BLaER1 (cell line): Measurements from ENCODE around the gene FMN2.

Experiments
- H3K27ac ChIP-seq: shearing (Covaris generic); formaldehyde crosslinking; 2 replicates; pipeline ENCODE4 v1.8.1; 2022
- H3K27me3 ChIP-seq: shearing (Covaris generic); formaldehyde crosslinking; 2 replicates; pipeline ENCODE4 v1.8.1; 2022
- H3K36me3 ChIP-seq: shearing (Covaris generic); formaldehyde crosslinking; 2 replicates; pipeline ENCODE4 v1.8.1; 2022
- H3K4me1 ChIP-seq: shearing (Covaris generic); formaldehyde crosslinking; 2 replicates; pipeline ENCODE4 v1.8.1; 2022
- H3K4me2 ChIP-seq: shearing (Covaris generic); formaldehyde crosslinking; 2 replicates; pipeline ENCODE4 v1.8.1; 2022
- H3K4me3 ChIP-seq: shearing (Covaris generic); formaldehyde crosslinking; 2 replicates; pipeline ENCODE4 v1.8.1; 2022
- H3K9ac ChIP-seq: shearing (Covaris generic); formaldehyde crosslinking; 2 replicates; pipeline ENCODE4 v1.8.1; 2022
- H3K9me3 ChIP-seq: shearing (Covaris generic); formaldehyde crosslinking; 2 replicates; pipeline ENCODE4 v1.8.1; 2022
- H4K20me1 ChIP-seq: shearing (Covaris generic); formaldehyde crosslinking; 2 replicates; pipeline ENCODE4 v1.8.1; 2022
- Cebpa-rat ChIP-seq: shearing (Covaris generic); IDR thresholded peaks from 2 replicates; pipeline ENCODE4 v1.8.1; 2022

The FMN2 gene

GRCh38 chr1:240094041-240094722 is 2.5 kb downstream of the FMN2 start:
- Histone ChIP-seq H3K9me3 (peaks cover 19% of the 10 kb centered on the region), H3K27me3 (no peaks in the 10 kb centered on the region), H3K36me3 (no peaks in the 10 kb centered on the region), H3K4me2 (no peak overlapping the region), H3K9ac (no peak overlapping the region), H3K4me3 (no peak overlapping the region), H3K4me1 (no peaks in the 10 kb centered on the region; the same call in 1 of the 2 replicates), H4K20me1 (no peaks in the 10 kb centered on the region), H3K27ac (no peak overlapping the region)
- TF ChIP-seq Cebpa-rat, result no peak

GRCh38 chr1:240096974-240097373 is 5.3 kb downstream of the FMN2 start:
- Histone ChIP-seq H3K27ac (no peak overlapping the region), H3K36me3 (no peaks in the 10 kb centered on the region), H3K4me3 (no peak overlapping the region), H3K4me2 (no peak overlapping the region), H3K27me3 (no peaks in the 10 kb centered on the region), H3K9me3 (peaks cover 15% of the 10 kb centered on the region), H3K9ac (no peak overlapping the region), H4K20me1 (no peaks in the 10 kb centered on the region), H3K4me1 (no peaks in the 10 kb centered on the region; the same call in 1 of the 2 replicates)
- no peak for TF ChIP-seq Cebpa-rat

GRCh38 chr1:240098534-240098933 is 6.9 kb downstream of the FMN2 start:
- TF ChIP-seq Cebpa-rat, result no peak
- H3K36me3 ChIP-seq, result no peaks in the 10 kb centered on the region
- H3K4me3 ChIP-seq, result no peak overlapping the region
- H3K27me3 ChIP-seq, result no peaks in the 10 kb centered on the region
- no peaks in the 10 kb centered on the region for H4K20me1 ChIP-seq
- no peak overlapping the region for H3K9ac ChIP-seq
- no peak overlapping the region for H3K27ac ChIP-seq
- no peaks in the 10 kb centered on the region; the same call in 1 of the 2 replicates for H3K4me1 ChIP-seq
- H3K4me2 ChIP-seq, result no peak overlapping the region
- H3K9me3 ChIP-seq, result peaks cover under 1% of the 10 kb centered on the region; the same call in 1 of the 2 replicates

- no peak for TF ChIP-seq Cebpa-rat
- H3K4me1 ChIP-seq, result no peaks in the 10 kb centered on the region; the same call in 1 of the 2 replicates
- H3K27ac ChIP-seq, result no peak overlapping the region
- no peaks in the 10 kb centered on the region for H4K20me1 ChIP-seq
- H3K4me3 ChIP-seq, result no peak overlapping the region
- no peaks in the 10 kb centered on the region for H3K36me3 ChIP-seq
- no peak overlapping the region for H3K4me2 ChIP-seq
- no peak overlapping the region for H3K9ac ChIP-seq
- no peaks in the 10 kb centered on the region for H3K27me3 ChIP-seq
- H3K9me3 ChIP-seq, result no peaks in the 10 kb centered on the region
Measured at GRCh38 chr1:240099329-240099728, 7.6 kb downstream of the FMN2 start.

GRCh38 chr1:240099748-240100147 is 8.1 kb downstream of the FMN2 start:
- H3K4me3 ChIP-seq, result no peak overlapping the region
- no peak overlapping the region for H3K27ac ChIP-seq
- no peaks in the 10 kb centered on the region for H4K20me1 ChIP-seq
- no peak for TF ChIP-seq Cebpa-rat
- H3K9me3 ChIP-seq, result no peaks in the 10 kb centered on the region
- no peaks in the 10 kb centered on the region for H3K36me3 ChIP-seq
- H3K4me2 ChIP-seq, result no peak overlapping the region
- H3K27me3 ChIP-seq, result no peaks in the 10 kb centered on the region
- H3K4me1 ChIP-seq, result no peaks in the 10 kb centered on the region; the same call in 1 of the 2 replicates
- no peak overlapping the region for H3K9ac ChIP-seq

GRCh38 chr1:240100371-240100934 is 8.8 kb downstream of the FMN2 start:
- no peak overlapping the region for H3K4me2 ChIP-seq
- no peaks in the 10 kb centered on the region for H4K20me1 ChIP-seq
- H3K27ac ChIP-seq, result no peak overlapping the region
- no peak for TF ChIP-seq Cebpa-rat
- no peaks in the 10 kb centered on the region; the same call in 1 of the 2 replicates for H3K4me1 ChIP-seq
- H3K27me3 ChIP-seq, result no peaks in the 10 kb centered on the region
- no peaks in the 10 kb centered on the region for H3K9me3 ChIP-seq
- no peak overlapping the region for H3K9ac ChIP-seq
- no peaks in the 10 kb centered on the region for H3K36me3 ChIP-seq
- H3K4me3 ChIP-seq, result no peak overlapping the region

GRCh38 chr1:240101306-240101705 is 9.6 kb downstream of the FMN2 start:
- Histone ChIP-seq H3K9me3 (no peaks in the 10 kb centered on the region), H4K20me1 (no peaks in the 10 kb centered on the region), H3K36me3 (no peaks in the 10 kb centered on the region), H3K4me1 (no peaks in the 10 kb centered on the region; the same call in 1 of the 2 replicates), H3K27ac (no peak overlapping the region), H3K4me2 (no peak overlapping the region), H3K9ac (no peak overlapping the region), H3K4me3 (no peak overlapping the region), H3K27me3 (no peaks in the 10 kb centered on the region)
- no peak for TF ChIP-seq Cebpa-rat

- H3K4me3 ChIP-seq, result no peak overlapping the region
- 0 out of 2 replicates have a peak, but pooled peaks cover under 1% of the 10 kb centered on the region for H3K4me1 ChIP-seq
- no peaks in the 10 kb centered on the region for H4K20me1 ChIP-seq
- no peak for TF ChIP-seq Cebpa-rat
- no peak overlapping the region for H3K27ac ChIP-seq
- H3K9me3 ChIP-seq, result no peaks in the 10 kb centered on the region
- H3K27me3 ChIP-seq, result no peaks in the 10 kb centered on the region
- no peak overlapping the region for H3K9ac ChIP-seq
- no peaks in the 10 kb centered on the region for H3K36me3 ChIP-seq
- H3K4me2 ChIP-seq, result no peak overlapping the region
Measured at GRCh38 chr1:240101737-240102136, 10.1 kb downstream of the FMN2 start.

GRCh38 chr1:240104672-240105071 is 13.0 kb downstream of the FMN2 start:
- H3K4me1 ChIP-seq, result 0 out of 2 replicates have a peak, but pooled peaks cover 7% of the 10 kb centered on the region
- no peak overlapping the region for H3K4me2 ChIP-seq
- H3K4me3 ChIP-seq, result no peak overlapping the region
- no peaks in the 10 kb centered on the region for H4K20me1 ChIP-seq
- H3K27ac ChIP-seq, result no peak overlapping the region
- no peak overlapping the region for H3K9ac ChIP-seq
- no peak for TF ChIP-seq Cebpa-rat
- H3K36me3 ChIP-seq, result no peaks in the 10 kb centered on the region
- no peaks in the 10 kb centered on the region for H3K9me3 ChIP-seq
- H3K27me3 ChIP-seq, result no peaks in the 10 kb centered on the region

- Histone ChIP-seq H3K9me3 (no peaks in the 10 kb centered on the region), H4K20me1 (no peaks in the 10 kb centered on the region), H3K4me2 (no peak overlapping the region), H3K9ac (no peak overlapping the region), H3K36me3 (no peaks in the 10 kb centered on the region), H3K27ac (no peak overlapping the region), H3K4me3 (no peak overlapping the region), H3K27me3 (no peaks in the 10 kb centered on the region), H3K4me1 (0 out of 2 replicates have a peak, but pooled peaks cover 7% of the 10 kb centered on the region)
- TF ChIP-seq Cebpa-rat, result no peak
Measured at GRCh38 chr1:240107058-240107684, 15.5 kb downstream of the FMN2 start.
